ENCODE results near the gene NCAPD2. TPM values are rescaled to one million over a fixed set of nuclear protein-coding genes. Genes with fewer than 3 reads are reported as not detected.

Gene NCAPD2
- total RNA-seq, 1 donor from 2014 or later = 14.7 TPM

DNA sequence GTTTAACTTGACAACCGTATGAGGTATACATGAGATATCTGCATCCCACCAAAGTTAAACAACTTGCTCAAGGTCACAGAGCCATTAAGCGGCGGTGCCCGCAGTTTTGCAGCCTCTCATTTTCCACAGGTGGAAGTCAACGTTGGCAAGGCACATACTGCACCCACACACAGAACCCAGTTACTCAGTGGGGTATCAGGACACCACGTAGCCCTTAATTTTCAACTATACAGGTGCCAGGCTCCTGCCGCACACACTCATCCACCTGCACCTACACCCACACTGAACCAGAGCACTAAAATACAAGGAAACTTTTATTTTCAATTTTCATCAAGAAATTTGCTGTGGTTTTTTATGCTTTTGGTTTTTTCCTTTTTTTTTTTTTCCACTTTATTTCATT is 75.9 kb downstream of the NCAPD2 start:
- DNase-seq (ENCODE audit: low spot score) = no peak

GRCh38 chr12:6570264-6570887 is 76.5 kb downstream of the NCAPD2 start:
- DNase-seq (ENCODE audit: low spot score) = no peak

DNA sequence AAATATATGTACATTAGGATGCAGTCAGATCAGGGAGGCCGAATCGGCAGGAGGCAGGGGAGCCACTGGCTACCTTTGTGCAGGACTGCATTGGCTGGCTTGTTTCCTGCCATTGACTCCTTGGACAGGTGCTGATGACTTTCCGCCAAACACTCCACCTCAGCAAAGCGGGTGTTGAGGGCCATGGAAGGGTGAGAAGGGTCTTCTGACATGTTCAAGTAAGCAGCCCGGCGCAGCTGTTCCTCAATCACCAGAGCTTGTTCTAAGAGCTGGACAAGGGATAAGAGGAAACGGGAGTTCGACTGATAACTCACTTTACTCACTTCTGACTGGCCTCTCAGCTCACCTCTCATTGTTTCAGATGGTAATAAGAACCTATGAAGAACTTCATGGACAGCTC is 79.1 kb downstream of the NCAPD2 start:
- DNase-seq (ENCODE audit: low spot score) = no peak

DNA sequence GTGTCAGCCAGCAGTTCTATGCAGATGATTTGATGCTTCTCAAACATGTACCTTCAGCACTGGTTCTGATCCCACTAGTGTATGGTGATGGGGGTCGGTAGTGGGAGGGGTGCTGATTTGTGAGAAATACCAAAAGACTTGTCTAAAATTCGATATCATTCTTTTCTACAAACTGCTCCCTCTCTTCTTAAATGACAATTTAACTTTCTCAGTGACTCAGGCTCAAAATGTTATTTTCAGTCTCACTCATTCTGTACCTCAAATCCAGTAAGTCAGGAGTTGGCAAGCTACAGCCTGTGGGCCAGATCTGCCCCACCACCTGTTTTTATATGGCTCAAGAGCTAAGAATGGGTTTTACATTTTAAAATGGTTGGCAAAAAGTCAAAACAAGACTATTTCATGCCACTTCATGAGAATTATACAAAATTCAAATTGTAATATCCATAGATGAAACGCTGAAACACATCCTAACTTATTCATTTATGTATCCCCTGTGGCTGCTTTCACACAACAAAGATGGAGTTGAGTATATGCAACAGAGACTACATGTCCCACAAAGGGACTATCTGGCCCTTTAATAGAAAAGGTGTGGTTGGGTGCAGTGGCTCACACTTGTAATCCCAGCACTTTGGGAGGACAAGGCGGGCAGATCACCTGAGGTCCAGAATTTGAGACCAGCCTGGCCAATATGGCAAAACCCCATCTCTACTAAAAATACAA is 80.8 kb downstream of the NCAPD2 start:
- no peak for DNase-seq (ENCODE audit: low spot score)

- DNase-seq (ENCODE audit: low spot score) = no peak
These were observed 81.7 kb downstream of the NCAPD2 start for GRCh38 chr12:6575648-6576047.

Other genes with a start within 250 kb of the NCAPD2 start
- 0.96 TPM for gene PLEKHG6, start 183.4 kb upstream of the NCAPD2 start, total RNA-seq (ENCODE audit: insufficient read depth, low replicate concordance)
- 90.5 TPM for gene TNFRSF1A, start 152.0 kb upstream of the NCAPD2 start, total RNA-seq (ENCODE audit: insufficient read depth, low replicate concordance)
- 2.2 TPM for gene SCNN1A, start 118.5 kb upstream of the NCAPD2 start, total RNA-seq (ENCODE audit: insufficient read depth, low replicate concordance)
- gene LTBR, start 109.9 kb upstream of the NCAPD2 start, total RNA-seq (ENCODE audit: insufficient read depth, low replicate concordance) = 62.1 TPM
- not detected for gene CD27, start 49.1 kb upstream of the NCAPD2 start, total RNA-seq (ENCODE audit: insufficient read depth, low replicate concordance)
- 3.6 TPM for gene TAPBPL, start 42.1 kb upstream of the NCAPD2 start, total RNA-seq (ENCODE audit: insufficient read depth, low replicate concordance)
- gene VAMP1, start 23.4 kb upstream of the NCAPD2 start, total RNA-seq (ENCODE audit: insufficient read depth, low replicate concordance) = 1.2 TPM
- gene MRPL51, start 840 bp upstream of the NCAPD2 start, total RNA-seq (ENCODE audit: insufficient read depth, low replicate concordance) = 247 TPM
- gene GAPDH, start 40.4 kb downstream of the NCAPD2 start, total RNA-seq (ENCODE audit: insufficient read depth, low replicate concordance) = 4,076 TPM
- gene IFFO1, start 61.9 kb downstream of the NCAPD2 start, total RNA-seq (ENCODE audit: insufficient read depth, low replicate concordance) = 2.2 TPM
- 6.7 TPM for gene NOP2, start 74.2 kb downstream of the NCAPD2 start, total RNA-seq (ENCODE audit: insufficient read depth, low replicate concordance)
- 192 TPM for gene CHD4, start 113.3 kb downstream of the NCAPD2 start, total RNA-seq (ENCODE audit: insufficient read depth, low replicate concordance)
- gene LPAR5, start 141.9 kb downstream of the NCAPD2 start, total RNA-seq (ENCODE audit: insufficient read depth, low replicate concordance) = 6.3 TPM
- 2.9 TPM for gene ACRBP, start 153.3 kb downstream of the NCAPD2 start, total RNA-seq (ENCODE audit: insufficient read depth, low replicate concordance)
- gene ING4, start 169.0 kb downstream of the NCAPD2 start, total RNA-seq (ENCODE audit: insufficient read depth, low replicate concordance) = 20.9 TPM
- 16.4 TPM for gene ZNF384, start 195.3 kb downstream of the NCAPD2 start, total RNA-seq (ENCODE audit: insufficient read depth, low replicate concordance)
- gene PIANP, start 206.7 kb downstream of the NCAPD2 start, total RNA-seq (ENCODE audit: insufficient read depth, low replicate concordance) = not detected
- 40.4 TPM for gene COPS7A, start 229.9 kb downstream of the NCAPD2 start, total RNA-seq (ENCODE audit: insufficient read depth, low replicate concordance)

Data from umbilical cord (tissue), 2 donors.